Anterior cingulate cortex (tissue), 58 donors: ENCODE measurements around the gene NRG2.
A peak's percentile ranks its signal among the peaks of the same experiment; 100 is the strongest.

Experiments used
- DNase-seq, 58 donors: peaks; one replicate each; lab custom pipeline; 2025; lab: John Stamatoyannopoulos, UW

NRG2 gene

GRCh38 chr5:139886213-139886612 lies 156.9 kb downstream of the NRG2 start:
- DNase-seq = no peak

GRCh38 chr5:139885857-139886208 lies 157.3 kb downstream of the NRG2 start:
- DNase-seq = no peak

GRCh38 chr5:139885172-139885856 lies 157.8 kb downstream of the NRG2 start:
- no peak for DNase-seq

GRCh38 chr5:139884734-139885133 lies 158.4 kb downstream of the NRG2 start:
- DNase-seq = no peak

GRCh38 chr5:139884144-139884543 lies 159.0 kb downstream of the NRG2 start:
- peak in 7 of 58 donors; percentile 10 to 38 (median 23) for DNase-seq

- no peak for DNase-seq
Observed at GRCh38 chr5:139882961-139883539, 160.0 kb downstream of the NRG2 start.

- no peak for DNase-seq
Observed at GRCh38 chr5:139882316-139882715, 160.8 kb downstream of the NRG2 start.

GRCh38 chr5:139881143-139881733 lies 161.9 kb downstream of the NRG2 start:
- no peak for DNase-seq

- DNase-seq = no peak
Observed at GRCh38 chr5:139880416-139881142, 162.5 kb downstream of the NRG2 start.

GRCh38 chr5:139878093-139878492 lies 165.0 kb downstream of the NRG2 start:
- DNase-seq = peak in 1 of 58 donors; percentile 16

- DNase-seq = no peak
Observed at GRCh38 chr5:139877129-139877597, 165.9 kb downstream of the NRG2 start.

- no peak for DNase-seq
Observed at GRCh38 chr5:139875957-139876356, 167.1 kb downstream of the NRG2 start.

GRCh38 chr5:139872851-139873794 lies 170.0 kb downstream of the NRG2 start:
- DNase-seq = no peak

- no peak for DNase-seq
Observed at GRCh38 chr5:139872052-139872766, 170.9 kb downstream of the NRG2 start.

GRCh38 chr5:139871614-139872013 lies 171.5 kb downstream of the NRG2 start:
- no peak for DNase-seq

- DNase-seq = no peak
Observed at GRCh38 chr5:139870677-139871076, 172.4 kb downstream of the NRG2 start.

GRCh38 chr5:139869042-139869790 lies 173.9 kb downstream of the NRG2 start:
- peak in 4 of 58 donors; percentile 17 to 36 (median 26) for DNase-seq

- no peak for DNase-seq
Observed at GRCh38 chr5:139867581-139867980, 175.5 kb downstream of the NRG2 start.

GRCh38 chr5:139867109-139867508 lies 176.0 kb downstream of the NRG2 start:
- no peak for DNase-seq
